Neuronal stem cell (in vitro differentiated cells): ENCODE measurements around the gene KCNA3.

Experiments used
- DNase-seq: peaks from one replicate; pipeline ENCODE4 v3.0.0-alpha.2; 2013; ENCODE audit warnings: low spot score
- H2AFZ ChIP-seq: one replicate; pipeline ENCODE4 v1.6.1; 2013; ENCODE audit warnings: mild to moderate bottlenecking, low read length, inconsistent platforms
- H2AK5ac ChIP-seq: 2 replicates; pipeline ENCODE4 v1.6.1; 2013; ENCODE audit warnings: low read depth, mild to moderate bottlenecking, inconsistent platforms, low read length, moderate library complexity, mixed read lengths
- H2BK120ac ChIP-seq: 2 replicates; pipeline ENCODE4 v1.6.1; 2013; ENCODE audit warnings: low read depth, mild to moderate bottlenecking, inconsistent platforms, low read length, moderate library complexity, mixed read lengths
- H2BK12ac ChIP-seq: one replicate; pipeline ENCODE4 v1.6.1; 2013; ENCODE audit warnings: low read length, inconsistent platforms
- H2BK15ac ChIP-seq: 2 replicates; pipeline ENCODE4 v1.6.1; 2013; ENCODE audit warnings: mild to moderate bottlenecking, low read length, inconsistent platforms, mixed read lengths
- H2BK5ac ChIP-seq: one replicate; pipeline ENCODE4 v1.6.1; 2013; ENCODE audit warnings: inconsistent platforms, mild to moderate bottlenecking, low read length, moderate library complexity
- H3K14ac ChIP-seq: one replicate; pipeline ENCODE4 v1.6.1; 2013; ENCODE audit warnings: low read length, inconsistent platforms
- H3K18ac ChIP-seq: 2 replicates; pipeline ENCODE4 v1.6.1; 2013; ENCODE audit warnings: low read length, inconsistent platforms
- H3K23ac ChIP-seq: 2 replicates; pipeline ENCODE4 v1.6.1; 2013; ENCODE audit warnings: low read depth, mild to moderate bottlenecking, mixed read lengths, low read length, inconsistent platforms; ENCODE audit not compliant: poor library complexity
- H3K27ac ChIP-seq: replicated peaks from 3 replicates; pipeline ENCODE4 v1.5.1; 2013; ENCODE audit warnings: low read length, inconsistent platforms
- H3K27me3 ChIP-seq, 3 experiments: 2 replicates each; pipeline ENCODE4 v1.6.1; 2013; ENCODE audit warnings: low read length in 3 of 3, mild to moderate bottlenecking in 2 of 3, inconsistent platforms in 1 of 3, low read depth in 1 of 3, mixed read lengths in 1 of 3, moderate library complexity in 1 of 3; ENCODE audit not compliant: control insufficient read depth in 3 of 3, insufficient read depth in 3 of 3
- H3K36me3 ChIP-seq, 2 donors: replicated peaks in 1 of 2; 2 replicates each; pipeline ENCODE4 v1.6.1; 2013; ENCODE audit warnings: low read length in 2 of 2; ENCODE audit not compliant: control insufficient read depth in 2 of 2, insufficient read depth in 2 of 2
- H3K4ac ChIP-seq: 2 replicates; pipeline ENCODE4 v1.6.1; 2013; ENCODE audit warnings: inconsistent platforms, mild to moderate bottlenecking, low read length, moderate library complexity
- H3K4me1 ChIP-seq, 2 donors: 1 replicate in 1 of 2; 2 replicates in 1 of 2; pipeline ENCODE4 v1.6.1; 2013; ENCODE audit warnings: low read length in 2 of 2, low read depth in 1 of 2; ENCODE audit not compliant: control insufficient read depth in 2 of 2, insufficient read depth in 1 of 2
- H3K4me2 ChIP-seq: one replicate; pipeline ENCODE4 v1.6.1; 2013; ENCODE audit warnings: mild to moderate bottlenecking, low read length, inconsistent platforms; ENCODE audit not compliant: insufficient read depth, poor library complexity, severe bottlenecking
- H3K4me3 ChIP-seq, 2 donors: 2 replicates each; pipeline ENCODE4 v1.5.1; 2013; ENCODE audit warnings: low read length in 2 of 2, mild to moderate bottlenecking in 2 of 2, inconsistent platforms in 1 of 2, moderate library complexity in 1 of 2
- H3K79me1 ChIP-seq: one replicate; pipeline ENCODE4 v1.6.1; 2013; ENCODE audit warnings: low read depth, mild to moderate bottlenecking, inconsistent platforms, low read length, moderate library complexity
- H3K9ac ChIP-seq: one replicate; pipeline ENCODE4 v1.6.1; 2013; ENCODE audit warnings: mild to moderate bottlenecking, low read depth, low read length, inconsistent platforms; ENCODE audit not compliant: poor library complexity
- H3K9me3 ChIP-seq, 2 donors: replicated peaks in 1 of 2; 2 replicates each; pipeline versions ENCODE3 to v1.6.1; 2013; ENCODE audit warnings: low read length in 2 of 2, mild to moderate bottlenecking in 2 of 2, inconsistent platforms in 1 of 2, low read depth in 1 of 2, mixed read lengths in 1 of 2, moderate library complexity in 1 of 2; ENCODE audit not compliant: control insufficient read depth in 2 of 2, insufficient read depth in 1 of 2
- H4K8ac ChIP-seq: one replicate; pipeline ENCODE4 v1.6.1; 2013; ENCODE audit warnings: low read depth, mild to moderate bottlenecking, inconsistent platforms, low read length, moderate library complexity
- H4K91ac ChIP-seq: one replicate; pipeline ENCODE4 v1.6.1; 2013; ENCODE audit warnings: low read length, low read depth, mild to moderate bottlenecking, inconsistent platforms; ENCODE audit not compliant: poor library complexity
- WGBS, 2 donors: extraction: QIAGEN DNeasy Blood & Tissue Kit; methylation state at CpG; one replicate each; pipeline ENCODE4 v1.1.7; 2013; ENCODE audit warnings: missing lambda C conversion rate in 2 of 2, mixed read lengths in 1 of 2; ENCODE audit not compliant: insufficient read length in 2 of 2, insufficient replicate concordance in 1 of 2; ENCODE audit errors: extremely low coverage in 2 of 2; 5-methylcytosine and 5-hydroxymethylcytosine counted together

KCNA3 gene

DNA sequence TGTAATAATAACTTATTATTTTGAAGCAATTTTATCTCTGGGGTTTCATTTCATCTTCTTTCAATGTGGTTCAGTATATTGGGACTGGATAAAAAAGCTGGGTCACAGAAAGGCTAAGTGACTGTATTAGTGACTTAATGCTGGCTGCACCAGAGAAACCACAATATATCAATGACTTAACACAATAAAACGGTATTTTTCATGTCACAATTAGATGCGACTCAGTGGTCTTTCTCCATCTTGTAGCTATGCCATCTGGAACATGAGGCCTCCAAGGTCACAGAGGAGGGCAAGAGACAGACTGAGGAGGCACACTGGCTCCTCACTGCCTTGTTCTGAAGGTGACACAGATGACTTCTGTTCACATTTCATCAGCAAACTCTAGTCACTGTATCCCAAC is 26.0 kb upstream of the KCNA3 start:
- no peak overlapping the region for H4K91ac ChIP-seq
- no peak overlapping the region for H3K4me2 ChIP-seq
- no peak overlapping the region for H2BK12ac ChIP-seq
- WGBS, 2 donors, result no CpG with 5 or more reads among the region's 2 CpGs
- H2BK5ac ChIP-seq, result no peak overlapping the region
- peaks cover 0 to 13% of the 10 kb centered on the region in 2 donors for H3K4me1 ChIP-seq
- H3K18ac ChIP-seq, result no peak overlapping the region
- H3K23ac ChIP-seq, result no peak overlapping the region
- no peaks in the 10 kb centered on the region for H3K9me3 ChIP-seq
- H2AK5ac ChIP-seq, result no peak overlapping the region
- no peak overlapping the region for H3K14ac ChIP-seq
- no peak overlapping the region for H3K4me3 ChIP-seq
- H3K36me3 ChIP-seq, result no peaks in the 10 kb centered on the region
- no peak overlapping the region for H2BK15ac ChIP-seq
- no peak overlapping the region for H3K4ac ChIP-seq
- peaks cover 0 to 2% (median 0%) of the 10 kb centered on the region in 3 experiments for H3K27me3 ChIP-seq
- H2AFZ ChIP-seq, result no peak overlapping the region
- no peak overlapping the region for H4K8ac ChIP-seq
- H3K27ac ChIP-seq, result no peak overlapping the region
- no peak for DNase-seq
- no peak overlapping the region for H3K9ac ChIP-seq
- no peaks in the 10 kb centered on the region for H3K79me1 ChIP-seq
- no peak overlapping the region for H2BK120ac ChIP-seq

- H3K18ac ChIP-seq, result no peak overlapping the region
- no peaks in the 10 kb centered on the region for H3K27me3 ChIP-seq
- DNase-seq, result no peak
- H4K8ac ChIP-seq, result no peak overlapping the region
- H3K9me3 ChIP-seq, result no peaks in the 10 kb centered on the region
- no peak overlapping the region for H2BK15ac ChIP-seq
- H3K27ac ChIP-seq, result no peak overlapping the region
- no peak overlapping the region for H3K14ac ChIP-seq
- no peak overlapping the region for H3K4me2 ChIP-seq
- no peak overlapping the region for H3K4ac ChIP-seq
- no peak overlapping the region for H3K4me3 ChIP-seq
- H3K9ac ChIP-seq, result no peak overlapping the region
- H3K79me1 ChIP-seq, result no peaks in the 10 kb centered on the region
- no peak overlapping the region for H2AK5ac ChIP-seq
- H3K23ac ChIP-seq, result no peak overlapping the region
- H3K4me1 ChIP-seq, result peaks cover 0 to 13% of the 10 kb centered on the region in 2 donors
- H2BK120ac ChIP-seq, result no peak overlapping the region
- no peak overlapping the region for H2BK5ac ChIP-seq
- H4K91ac ChIP-seq, result no peak overlapping the region
- no peaks in the 10 kb centered on the region for H3K36me3 ChIP-seq
- H2AFZ ChIP-seq, result no peak overlapping the region
- no peak overlapping the region for H2BK12ac ChIP-seq
- no CpG with 5 or more reads among the region's 4 CpGs for WGBS, 2 donors
Observed at GRCh38 chr1:110697606-110698005, 22.9 kb upstream of the KCNA3 start.

GRCh38 chr1:110696818-110697217 is 22.1 kb upstream of the KCNA3 start:
- H3K4ac ChIP-seq, result no peak overlapping the region
- H3K4me3 ChIP-seq, result no peak overlapping the region
- H3K18ac ChIP-seq, result no peak overlapping the region
- no peak overlapping the region for H3K23ac ChIP-seq
- H2BK15ac ChIP-seq, result no peak overlapping the region
- no peaks in the 10 kb centered on the region for H3K79me1 ChIP-seq
- H2AFZ ChIP-seq, result peak overlapping the region; percentile 12
- H3K4me2 ChIP-seq, result no peak overlapping the region
- H3K27me3 ChIP-seq, result no peaks in the 10 kb centered on the region
- peaks cover 0 to 13% of the 10 kb centered on the region in 2 donors for H3K4me1 ChIP-seq
- no peak overlapping the region for H3K14ac ChIP-seq
- no peaks in the 10 kb centered on the region for H3K9me3 ChIP-seq
- H3K36me3 ChIP-seq, result no peaks in the 10 kb centered on the region
- H2BK12ac ChIP-seq, result no peak overlapping the region
- H3K9ac ChIP-seq, result no peak overlapping the region
- no peak overlapping the region for H4K91ac ChIP-seq
- no peak overlapping the region for H2BK5ac ChIP-seq
- no peak overlapping the region for H2BK120ac ChIP-seq
- no peak overlapping the region for H3K27ac ChIP-seq
- no peak overlapping the region for H4K8ac ChIP-seq
- DNase-seq, result no peak
- H2AK5ac ChIP-seq, result no peak overlapping the region

DNA sequence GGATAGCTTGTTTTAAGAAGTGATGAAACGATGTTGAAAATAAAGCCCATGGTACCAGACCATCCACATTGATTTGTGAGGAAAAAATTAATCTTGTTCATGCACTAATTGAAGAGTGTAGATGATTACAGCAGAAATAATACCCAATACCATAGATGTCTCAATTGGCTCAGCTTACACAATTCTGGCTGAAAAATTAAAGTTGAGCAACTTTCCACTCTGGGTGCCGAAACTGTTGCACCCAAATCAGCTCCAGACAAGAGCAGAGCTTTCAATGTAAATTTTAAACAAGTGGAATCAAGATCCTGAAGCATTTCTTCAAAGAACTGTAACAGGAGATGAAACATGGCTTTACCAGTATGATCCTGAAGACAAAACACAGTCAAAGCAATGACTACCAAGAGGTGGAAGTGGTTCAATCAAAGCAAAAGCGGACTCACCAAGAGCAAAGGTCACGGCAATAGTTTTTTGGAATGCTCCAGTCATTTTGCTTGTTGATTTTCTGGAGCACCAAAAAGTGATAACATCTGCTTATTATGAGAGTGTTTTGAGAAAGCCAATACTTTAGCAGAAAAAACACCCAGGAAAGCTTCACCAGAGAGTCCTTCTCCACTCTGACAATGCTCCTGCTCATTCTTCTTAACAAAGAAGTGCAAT is 16.1 kb upstream of the KCNA3 start:
- no peak overlapping the region for H2BK120ac ChIP-seq
- H3K79me1 ChIP-seq, result no peaks in the 10 kb centered on the region
- H3K4me3 ChIP-seq, result no peak overlapping the region
- no peak overlapping the region for H4K91ac ChIP-seq
- no peak overlapping the region for H3K4ac ChIP-seq
- no peak overlapping the region for H2AK5ac ChIP-seq
- H3K23ac ChIP-seq, result no peak overlapping the region
- no peak overlapping the region for H2BK12ac ChIP-seq
- H3K27me3 ChIP-seq, result no peaks in the 10 kb centered on the region
- H3K9me3 ChIP-seq, result no peaks in the 10 kb centered on the region
- no peak overlapping the region for H3K27ac ChIP-seq
- H3K9ac ChIP-seq, result no peak overlapping the region
- H3K18ac ChIP-seq, result no peak overlapping the region
- no peak overlapping the region for H2BK15ac ChIP-seq
- peaks cover 0 to 20% of the 10 kb centered on the region in 2 donors for H3K4me1 ChIP-seq
- H3K14ac ChIP-seq, result no peak overlapping the region
- WGBS, 2 donors, result no CpG with 5 or more reads among the region's 4 CpGs
- H3K4me2 ChIP-seq, result no peak overlapping the region
- H2AFZ ChIP-seq, result peak overlapping the region; percentile 24
- no peaks in the 10 kb centered on the region for H3K36me3 ChIP-seq
- no peak overlapping the region for H4K8ac ChIP-seq
- H2BK5ac ChIP-seq, result no peak overlapping the region
- DNase-seq, result no peak
